SW480 (cell line): ENCODE measurements around the gene IL1RL2.

ENCODE experiments used
- DNase-seq: peaks from one replicate; pipeline ENCODE4 v3.0.0-alpha.2; 2016; ENCODE audit warnings: low spot score

The IL1RL2 gene

DNA sequence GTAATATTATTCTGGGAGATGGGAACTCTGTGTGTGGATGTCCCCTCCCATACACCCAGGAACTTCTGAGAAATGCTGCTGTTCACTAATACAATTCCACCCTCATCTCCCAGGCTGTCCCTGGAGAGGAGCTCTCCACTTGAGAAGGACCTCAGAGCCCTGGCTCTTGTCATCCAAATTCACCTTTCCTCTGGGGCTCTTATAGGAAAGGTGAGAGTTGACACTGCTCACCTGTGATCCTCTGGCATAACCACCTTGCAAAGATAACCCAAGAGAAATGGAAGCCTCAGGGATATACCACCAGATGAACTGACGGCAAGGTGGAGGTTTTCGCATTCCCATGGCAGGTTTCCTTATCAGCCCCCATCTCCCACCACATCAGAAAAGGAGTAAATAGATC is 52.0 kb downstream of the IL1RL2 start:
- no peak for DNase-seq

- DNase-seq: no peak
Measured at GRCh38 chr2:102239344-102239743, 52.5 kb downstream of the IL1RL2 start.

GRCh38 chr2:102240640-102241370 is 54.0 kb downstream of the IL1RL2 start:
- peak; percentile 84 for DNase-seq

GRCh38 chr2:102241616-102242305 is 54.9 kb downstream of the IL1RL2 start:
- DNase-seq: no peak

GRCh38 chr2:102245266-102246151 is 58.7 kb downstream of the IL1RL2 start:
- DNase-seq: no peak

DNA sequence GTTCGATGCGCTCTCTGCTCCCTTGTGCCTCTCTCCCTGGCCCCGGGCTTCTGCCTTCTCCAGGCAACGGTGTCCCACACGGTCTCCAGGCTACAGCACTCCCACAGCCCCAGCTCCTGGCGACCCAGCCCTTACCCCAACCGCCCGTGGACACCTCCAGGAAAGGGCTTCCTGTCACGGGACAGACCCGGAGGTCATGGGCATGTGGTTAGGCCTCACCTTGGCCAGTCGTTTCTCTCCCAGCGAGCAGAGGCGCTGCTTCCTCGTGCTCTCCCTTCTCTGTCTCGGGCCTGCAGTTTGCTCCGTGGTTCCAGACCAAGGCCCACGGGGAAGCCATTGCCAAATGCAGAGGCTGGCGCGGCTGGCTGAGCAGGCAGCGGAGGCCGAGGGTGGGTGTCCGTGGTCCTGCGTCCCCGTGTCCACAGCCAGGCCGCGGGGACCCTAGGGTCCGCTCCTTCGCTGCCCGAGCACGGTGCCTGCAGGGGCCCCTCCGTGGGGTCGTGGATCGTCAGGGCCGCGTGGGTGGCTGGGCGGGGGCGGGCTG is 63.5 kb downstream of the IL1RL2 start:
- no peak for DNase-seq

DNA sequence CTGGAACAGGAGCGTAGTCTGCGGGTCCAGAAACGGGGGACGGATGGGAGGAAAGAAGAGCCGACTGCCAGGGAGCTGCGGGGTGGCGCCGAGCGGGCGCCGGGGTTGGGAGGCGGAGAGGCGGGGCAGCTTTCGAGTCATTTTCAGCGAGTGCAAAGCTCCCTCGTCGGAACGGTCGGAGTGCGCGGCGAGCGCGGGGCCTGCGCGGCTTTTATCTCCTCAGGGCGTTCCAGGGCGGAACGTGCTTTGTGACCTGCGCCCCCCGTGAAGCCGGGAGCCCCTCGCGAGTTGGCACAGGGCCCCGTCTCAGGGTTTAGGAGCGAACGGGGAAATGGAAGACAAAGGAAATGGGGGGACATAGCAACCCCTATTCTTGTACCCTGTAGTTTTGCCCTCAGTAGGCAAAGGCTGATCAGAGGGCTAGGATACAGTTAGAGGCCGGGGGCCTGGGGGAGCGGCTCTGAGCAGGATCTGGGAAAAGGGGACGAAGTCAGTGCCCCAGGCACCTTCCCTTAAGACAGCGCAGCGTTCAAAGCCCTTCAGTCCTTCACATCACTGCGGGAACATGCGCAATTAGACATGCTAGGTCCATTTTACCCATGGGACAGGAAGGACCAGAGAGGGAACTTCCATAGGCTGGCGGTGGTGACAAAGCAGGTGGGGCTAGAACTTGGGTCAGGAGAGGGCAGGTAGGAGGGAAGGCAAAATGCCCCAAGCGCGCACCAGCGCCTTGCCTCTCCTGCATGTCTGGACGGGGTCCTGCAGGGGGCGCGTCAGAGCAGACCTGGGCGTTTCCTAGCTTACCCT is 64.4 kb downstream of the IL1RL2 start:
- no peak for DNase-seq

DNA sequence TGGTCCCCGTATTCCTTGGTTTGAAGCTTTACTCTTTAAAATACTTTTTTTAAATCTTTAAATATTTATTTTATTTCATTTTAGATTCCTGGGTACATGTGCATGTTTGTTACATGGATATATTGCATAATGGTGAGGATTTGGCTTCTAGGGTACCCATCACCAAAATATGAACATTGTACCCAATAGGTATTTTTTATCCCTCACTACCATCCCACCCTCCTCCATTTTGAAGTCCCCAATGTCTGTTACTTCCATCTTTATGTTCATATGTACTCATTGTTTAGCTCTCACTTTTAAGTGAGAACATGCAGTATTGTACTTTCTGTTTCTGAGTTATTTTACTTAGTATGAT is 65.0 kb downstream of the IL1RL2 start:
- no peak for DNase-seq

DNA sequence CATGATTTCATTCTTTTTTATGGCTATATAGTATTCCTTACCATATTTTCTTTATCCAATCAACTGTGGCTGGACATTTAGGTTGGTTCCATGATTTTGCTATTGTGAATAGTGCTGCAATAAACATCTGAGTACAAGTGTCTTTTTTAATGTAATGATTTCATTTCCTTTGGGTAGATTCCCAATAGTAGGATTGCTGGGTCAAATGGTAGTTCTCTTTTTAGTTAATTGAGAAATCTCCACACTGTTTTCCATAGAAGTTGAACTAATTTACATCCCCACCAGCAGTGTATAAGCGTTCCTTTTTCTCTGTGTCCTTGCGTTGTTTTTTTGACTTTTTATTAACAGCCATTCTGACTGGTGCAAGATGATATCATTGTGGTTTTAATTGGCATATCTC is 65.4 kb downstream of the IL1RL2 start:
- DNase-seq: no peak

GRCh38 chr2:102253140-102253752 is 66.4 kb downstream of the IL1RL2 start:
- no peak for DNase-seq

DNA sequence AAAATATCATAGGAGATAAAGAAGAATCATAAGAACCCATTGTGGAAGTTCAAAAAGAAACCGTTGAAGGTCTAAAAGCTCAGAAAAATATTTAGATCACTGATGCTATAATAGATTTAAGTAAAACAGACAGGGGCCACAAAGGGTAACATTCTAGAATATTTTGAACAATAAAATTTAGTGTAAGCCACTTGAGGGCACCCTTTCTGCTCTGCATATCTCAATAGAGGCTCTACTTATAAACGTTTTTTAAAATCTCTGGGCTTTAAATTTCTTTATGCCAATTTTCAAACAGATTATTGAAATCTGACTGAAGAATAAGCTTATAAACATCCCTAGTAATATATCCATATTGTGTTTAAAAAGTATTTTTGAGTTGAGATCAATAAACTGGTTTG is 66.9 kb downstream of the IL1RL2 start:
- no peak for DNase-seq

- DNase-seq: peak; percentile 48
Measured at GRCh38 chr2:102256276-102256675, 69.5 kb downstream of the IL1RL2 start.

GRCh38 chr2:102256874-102257462 is 70.1 kb downstream of the IL1RL2 start:
- DNase-seq: no peak

GRCh38 chr2:102258025-102258385 is 71.2 kb downstream of the IL1RL2 start:
- peak; percentile 83 for DNase-seq

- DNase-seq: peak; percentile 88
Measured at GRCh38 chr2:102258386-102259074, 71.7 kb downstream of the IL1RL2 start.

DNA sequence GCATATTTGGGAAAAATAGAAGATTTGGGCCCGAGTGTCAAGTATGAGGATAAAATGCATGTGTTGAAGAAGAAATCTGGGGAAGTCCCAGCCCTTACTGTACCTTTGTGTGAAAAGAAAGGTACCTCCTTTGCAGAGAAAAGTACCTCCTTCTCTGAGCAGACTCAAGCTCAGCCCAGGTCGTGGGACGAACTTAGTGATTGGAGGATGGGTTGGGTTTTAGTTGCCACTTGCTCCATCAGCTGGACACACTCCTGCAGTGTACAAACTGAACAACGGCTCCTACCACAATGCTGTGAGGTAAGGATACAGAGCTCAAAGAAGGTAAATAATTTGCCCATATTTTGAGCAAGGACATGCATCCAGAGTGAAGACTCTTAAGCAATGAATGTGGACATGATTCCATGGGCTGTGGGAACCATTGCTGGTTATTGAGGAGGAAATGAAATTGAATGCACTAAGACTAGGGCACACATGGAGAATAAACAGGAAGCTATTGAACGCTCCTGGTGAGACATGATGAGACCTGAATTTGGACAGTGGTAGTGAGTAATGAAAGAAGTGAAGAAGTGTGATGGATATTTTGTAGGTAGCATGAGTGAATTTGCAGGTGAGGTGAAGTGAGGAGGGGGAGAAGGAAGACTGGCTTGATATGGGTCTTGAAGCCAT is 74.8 kb downstream of the IL1RL2 start:
- DNase-seq: no peak

GRCh38 chr2:102262216-102263129 is 75.7 kb downstream of the IL1RL2 start:
- no peak for DNase-seq

DNA sequence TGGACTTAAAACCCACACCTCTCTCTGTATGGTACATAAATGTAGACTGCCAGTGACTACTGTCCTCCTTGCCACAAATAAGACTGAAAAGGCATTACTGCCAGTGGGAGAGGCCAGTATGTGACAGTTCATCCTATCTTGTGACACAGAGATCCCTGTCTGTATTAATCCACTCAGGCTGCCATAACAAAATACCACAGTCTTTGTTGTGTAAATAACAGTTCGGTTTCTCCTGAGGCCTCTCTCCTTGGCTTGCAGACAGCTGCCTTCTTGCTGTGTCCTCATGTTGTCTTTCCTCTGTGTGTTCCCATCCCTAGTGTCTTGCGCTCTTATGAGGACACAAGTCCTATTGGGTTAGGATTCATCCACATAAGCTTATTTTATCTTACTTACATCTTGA is 78.1 kb downstream of the IL1RL2 start:
- no peak for DNase-seq

GRCh38 chr2:102266204-102266603 is 79.4 kb downstream of the IL1RL2 start:
- no peak for DNase-seq
